ENCODE results near the gene ALAD.

The ALAD gene

GRCh38 chr9:113373676-113374392 lies 27.2 kb downstream of the ALAD start:
- H3K4me3 ChIP-seq (ENCODE audit: low read depth, low read length), result no peak overlapping the region
- DNase-seq (ENCODE audit: low read depth), result no peak
- no peak for TF ChIP-seq CTCF (IDR thresholded peaks at IDR 0.05; ENCODE audit: low read depth, low read length, missing control alignments)
- in situ Hi-C loops (cut with HindIII; ENCODE audit: low sequenced_read_pairs), result no loop called here

GRCh38 chr9:113373256-113373655 lies 27.8 kb downstream of the ALAD start:
- no peak for TF ChIP-seq CTCF (IDR thresholded peaks at IDR 0.05; ENCODE audit: low read depth, low read length, missing control alignments)
- in situ Hi-C loops (cut with HindIII; ENCODE audit: low sequenced_read_pairs), result no loop called here
- H3K4me3 ChIP-seq (ENCODE audit: low read depth, low read length), result no peak overlapping the region
- no peak for DNase-seq (ENCODE audit: low read depth)

GRCh38 chr9:113372059-113372458 lies 29.0 kb downstream of the ALAD start:
- in situ Hi-C loops (cut with HindIII; ENCODE audit: low sequenced_read_pairs), result no loop called here
- no peak for TF ChIP-seq CTCF (IDR thresholded peaks at IDR 0.05; ENCODE audit: low read depth, low read length, missing control alignments)
- H3K4me3 ChIP-seq (ENCODE audit: low read depth, low read length), result no peak overlapping the region
- no peak for DNase-seq (ENCODE audit: low read depth)

- in situ Hi-C loops (cut with HindIII; ENCODE audit: low sequenced_read_pairs), result no loop called here
- no peak for TF ChIP-seq CTCF (IDR thresholded peaks at IDR 0.05; ENCODE audit: low read depth, low read length, missing control alignments)
- no peak overlapping the region for H3K4me3 ChIP-seq (ENCODE audit: low read depth, low read length)
- DNase-seq (ENCODE audit: low read depth), result no peak
These were observed 30.2 kb downstream of the ALAD start for GRCh38 chr9:113370806-113371325.

GRCh38 chr9:113369855-113370140 lies 31.3 kb downstream of the ALAD start:
- H3K4me3 ChIP-seq (ENCODE audit: low read depth, low read length), result no peak overlapping the region
- DNase-seq (ENCODE audit: low read depth), result no peak

More at GRCh38 chr9:113369855-113370140, 31.3 kb downstream of the ALAD start:
- TF ChIP-seq CTCF (IDR thresholded peaks at IDR 0.05; ENCODE audit: low read depth, low read length, missing control alignments), result no peak
- in situ Hi-C loops (cut with HindIII; ENCODE audit: low sequenced_read_pairs), result no loop called here

Data from astrocyte of the cerebellum (primary cell).